HT-29 (cell line): Measurements from ENCODE around the gene PIK3AP1. TPM values are rescaled to one million over a fixed set of nuclear protein-coding genes. Genes with fewer than 3 reads are reported as not detected.

ENCODE experiments used
- DNase-seq: peaks from one replicate; pipeline ENCODE4 v3.0.0-alpha.2; 2015; ENCODE audit warnings: low spot score
- total RNA-seq: library from RNA; depleted of rRNA; stranded (reverse); fragments of >200 nt; shearing (Covaris generic); gene quantifications from 2 replicates; pipeline ENCODE4 v1.2.3, GENCODE V29; 2014

The PIK3AP1 gene
- total RNA-seq, 1 experiment from 2014 or later = 12.8 TPM

DNA sequence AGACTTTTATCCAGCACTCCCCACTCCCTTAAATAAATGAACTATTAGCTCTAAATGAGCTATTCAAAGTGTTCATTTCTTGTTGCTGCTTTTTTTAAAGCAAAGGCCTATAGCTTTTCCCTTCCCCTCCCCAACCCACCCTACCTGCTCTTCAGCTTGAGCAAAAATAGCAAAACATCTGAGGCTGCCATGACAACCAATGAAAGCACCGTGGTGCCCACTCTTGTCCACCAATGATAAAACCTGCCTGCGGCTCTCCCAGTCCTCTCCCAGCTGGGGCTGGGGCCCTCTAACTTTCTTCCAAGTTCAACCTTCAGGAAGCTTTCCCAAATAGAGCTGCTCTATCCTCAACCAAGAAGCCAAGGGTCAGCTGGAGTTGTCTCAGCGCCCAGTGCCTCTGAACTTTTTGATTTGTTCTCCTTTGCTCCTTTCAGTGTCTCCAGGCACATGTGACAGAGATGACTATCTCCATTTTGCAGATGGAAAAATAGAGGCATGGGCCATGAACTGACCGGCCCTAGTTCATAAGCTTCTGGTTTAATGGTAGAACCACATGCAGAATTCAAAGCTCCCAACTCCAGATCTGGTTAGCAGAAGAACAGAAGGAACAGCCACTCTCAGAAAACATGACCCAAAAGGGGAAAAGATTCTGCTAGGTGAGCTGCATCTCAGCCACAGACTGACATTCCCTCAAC lies 47.7 kb downstream of the PIK3AP1 start:
- DNase-seq = no peak

- DNase-seq = no peak
Observed at GRCh38 chr10:96671211-96671890, 49.0 kb downstream of the PIK3AP1 start.

DNA sequence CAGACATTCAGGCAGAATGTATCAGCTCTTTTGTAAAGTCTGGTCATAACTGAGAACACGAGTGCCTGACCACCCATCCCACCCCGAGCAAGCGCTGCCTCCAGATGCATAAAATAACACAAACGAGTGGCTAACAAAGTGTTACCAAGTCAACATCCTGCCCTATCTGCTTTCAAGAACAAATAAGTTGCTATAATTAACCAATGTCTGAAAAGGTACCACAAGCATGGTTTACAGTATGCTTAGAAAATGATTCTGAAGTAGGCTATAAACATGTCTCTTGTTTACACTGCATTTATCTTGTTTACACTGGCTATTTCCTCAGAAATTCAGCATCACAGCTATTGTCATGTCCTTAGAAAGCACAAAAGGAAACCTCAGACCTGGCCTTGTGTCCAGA lies 49.5 kb downstream of the PIK3AP1 start:
- no peak for DNase-seq

DNA sequence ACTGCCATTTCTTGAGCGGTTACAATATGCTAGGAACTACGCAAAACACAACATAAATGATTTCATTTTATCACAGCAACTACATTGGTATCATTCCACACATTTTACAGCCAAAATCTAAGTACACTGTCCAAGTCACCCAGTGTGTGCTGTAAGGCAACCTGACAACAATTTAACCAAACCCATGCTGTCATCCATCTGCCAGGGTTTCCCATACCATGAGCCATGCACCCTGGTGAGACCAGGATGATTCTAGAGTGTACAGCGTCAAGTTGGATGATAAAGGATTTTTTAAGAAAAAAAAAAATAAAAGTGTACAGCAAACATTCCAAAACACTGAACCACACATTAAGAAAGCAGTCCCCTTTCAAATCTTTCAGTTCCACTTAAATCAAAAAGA lies 52.9 kb downstream of the PIK3AP1 start:
- no peak for DNase-seq

DNA sequence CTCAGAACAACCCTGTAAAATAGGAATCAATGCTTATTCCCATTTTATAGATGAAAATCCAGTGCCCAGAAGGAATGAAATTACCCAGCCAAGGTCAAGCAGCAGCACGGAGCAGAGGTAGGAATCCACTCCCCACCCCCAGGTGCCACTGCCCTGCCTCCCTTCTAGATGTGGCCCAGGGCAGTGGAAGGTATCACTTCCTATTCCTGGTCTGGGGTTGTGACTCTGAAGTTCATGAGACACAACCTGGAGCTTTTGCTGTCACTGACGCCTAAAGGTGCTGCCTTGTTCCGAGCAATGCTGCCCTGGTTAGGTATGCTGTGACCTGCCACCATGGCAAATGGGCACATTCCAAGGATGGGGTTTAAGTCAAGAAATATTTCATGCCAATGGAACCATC lies 53.6 kb downstream of the PIK3AP1 start:
- no peak for DNase-seq

DNA sequence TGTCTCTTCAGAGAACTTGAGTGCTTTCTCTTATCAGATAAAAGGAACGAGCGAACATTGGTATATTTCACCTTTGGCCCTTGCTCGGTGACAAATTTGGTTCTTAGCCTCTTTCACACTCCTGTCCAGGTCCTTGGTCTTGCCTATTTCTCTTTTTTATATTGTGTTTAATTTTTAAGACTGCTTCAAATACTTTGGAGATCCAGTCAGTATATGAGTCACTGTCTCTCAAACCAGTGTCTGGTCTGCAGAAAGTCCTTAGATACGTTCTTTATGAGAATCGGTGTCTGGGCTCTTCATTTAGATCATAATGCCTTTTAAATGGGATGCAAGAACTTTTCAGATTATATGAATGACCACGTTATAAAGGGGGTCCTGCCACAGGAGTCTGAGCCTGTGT lies 55.0 kb downstream of the PIK3AP1 start:
- no peak for DNase-seq

GRCh38 chr10:96664563-96664962 lies 55.8 kb downstream of the PIK3AP1 start:
- no peak for DNase-seq

DNA sequence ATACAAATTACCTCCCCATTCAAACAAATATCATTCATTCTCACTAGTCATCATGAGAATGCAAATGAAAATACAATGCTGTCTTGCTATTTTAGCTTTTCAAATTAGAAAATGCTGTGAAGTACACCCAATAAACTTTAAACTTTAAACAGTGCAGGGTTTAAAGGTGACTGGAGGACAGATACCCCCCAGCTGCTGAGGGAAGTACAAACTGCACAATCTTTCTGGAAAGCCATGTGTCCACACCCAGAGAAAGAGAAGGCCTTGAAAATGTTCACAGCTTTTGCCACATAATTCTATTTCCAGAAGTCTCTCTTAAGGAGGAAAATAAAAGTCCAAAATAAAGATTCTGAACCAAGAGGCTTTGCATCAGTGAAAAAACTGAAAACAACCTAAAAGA lies 56.5 kb downstream of the PIK3AP1 start:
- no peak for DNase-seq

- DNase-seq = no peak
Observed at GRCh38 chr10:96661632-96662031, 58.7 kb downstream of the PIK3AP1 start.

DNA sequence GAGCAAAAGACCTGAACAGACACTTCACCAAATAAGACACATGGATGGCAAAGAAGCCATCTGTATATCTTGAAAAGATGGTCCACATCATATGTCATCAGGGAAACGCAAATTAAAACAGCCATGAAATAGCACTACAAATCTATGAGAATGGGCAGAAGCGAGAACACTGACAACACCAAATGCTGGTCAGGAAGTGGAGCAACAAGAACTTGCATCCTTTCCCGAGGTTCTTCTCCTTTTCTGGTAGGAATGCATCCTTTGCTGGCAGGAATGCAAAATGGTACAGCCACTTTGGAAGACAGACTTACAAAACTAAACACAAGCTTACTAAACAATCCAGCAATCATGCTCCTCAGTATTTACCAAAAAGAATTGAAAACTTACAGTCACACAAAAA lies 60.0 kb downstream of the PIK3AP1 start:
- DNase-seq = no peak

- no peak for DNase-seq
Observed at GRCh38 chr10:96658844-96659243, 61.5 kb downstream of the PIK3AP1 start.

DNA sequence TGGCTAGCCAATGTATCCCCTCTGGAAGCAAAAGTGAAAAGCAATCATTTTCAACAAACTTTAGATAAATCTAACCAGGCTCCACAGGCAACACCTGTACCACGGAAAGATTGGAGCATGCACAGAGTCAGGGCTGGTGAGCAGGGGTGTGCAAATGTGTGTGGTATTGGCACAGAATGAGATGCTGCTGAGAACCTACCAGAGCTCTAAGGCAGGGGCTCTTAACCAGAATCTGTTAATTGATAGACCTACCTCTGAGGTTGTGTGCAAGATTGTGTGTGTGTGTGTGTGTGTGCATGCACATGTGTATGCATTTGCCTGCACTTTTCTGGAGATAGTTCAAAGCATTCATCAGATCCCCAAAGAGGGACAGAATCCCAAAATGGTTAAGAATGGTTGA lies 62.9 kb downstream of the PIK3AP1 start:
- DNase-seq = no peak

DNA sequence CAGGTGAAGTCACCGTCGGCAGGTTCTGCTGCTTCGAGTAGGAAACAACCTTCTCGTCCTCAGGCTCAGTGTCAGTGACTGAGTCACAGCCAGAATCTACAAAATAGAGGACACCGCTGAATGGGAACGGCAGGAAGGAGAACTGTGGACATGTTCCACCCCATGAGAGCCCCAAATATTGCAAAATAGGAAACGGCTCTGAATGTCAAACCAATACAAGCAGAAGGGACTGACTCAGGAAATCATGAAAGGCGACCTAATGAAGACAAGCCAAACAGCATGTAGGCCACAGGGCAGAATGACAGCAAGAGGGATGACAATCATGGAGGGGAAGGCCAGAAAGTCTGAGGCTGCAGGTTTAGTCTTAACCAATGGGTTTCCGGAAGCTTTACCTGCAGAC lies 63.5 kb downstream of the PIK3AP1 start:
- no peak for DNase-seq

GRCh38 chr10:96656198-96656577 lies 64.1 kb downstream of the PIK3AP1 start:
- DNase-seq = no peak

- no peak for DNase-seq
Observed at GRCh38 chr10:96655461-96656197, 64.7 kb downstream of the PIK3AP1 start.

DNA sequence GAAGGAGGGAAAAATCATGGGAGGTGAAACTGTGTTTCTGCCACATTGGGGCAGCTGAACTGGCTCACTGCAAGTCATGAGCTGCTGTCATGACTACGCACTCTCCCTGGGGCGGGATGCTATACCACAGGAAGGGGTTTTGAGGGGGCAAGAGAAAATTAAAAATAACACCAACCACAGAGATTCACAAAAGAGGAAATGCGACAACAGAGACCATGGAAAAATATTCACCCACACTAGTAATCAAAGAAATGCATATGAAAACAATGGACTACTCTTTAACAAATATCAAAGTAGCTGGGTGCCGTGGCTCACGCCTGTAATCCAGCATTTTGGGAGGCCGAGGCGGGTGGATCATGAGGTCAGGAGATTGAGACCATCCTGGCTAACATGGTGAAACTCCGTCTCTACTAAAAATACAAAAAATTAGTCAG lies 68.3 kb downstream of the PIK3AP1 start:
- no peak for DNase-seq

- DNase-seq = no peak
Observed at GRCh38 chr10:96650958-96651357, 69.4 kb downstream of the PIK3AP1 start.

DNA sequence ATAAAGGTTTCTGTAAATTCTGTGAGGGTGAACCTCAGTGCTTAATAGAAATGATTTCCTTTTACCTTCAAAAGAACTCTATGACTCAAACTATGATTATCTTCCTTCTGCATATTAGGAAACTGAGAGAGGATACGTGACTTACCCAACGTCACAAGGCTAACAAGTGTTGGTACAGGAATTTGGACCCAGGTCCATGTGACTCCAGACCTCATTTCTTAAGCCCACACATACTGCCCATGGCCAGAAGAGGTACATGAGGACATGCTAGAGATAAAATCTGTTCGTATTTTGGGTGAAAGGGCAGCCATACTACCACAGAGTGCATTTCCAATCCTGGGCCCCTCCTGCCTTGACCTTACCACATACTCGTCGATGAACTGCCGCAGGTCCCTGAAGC lies 72.0 kb downstream of the PIK3AP1 start:
- no peak for DNase-seq

- DNase-seq = no peak
Observed at GRCh38 chr10:96647466-96647865, 72.8 kb downstream of the PIK3AP1 start.

GRCh38 chr10:96646751-96647166 lies 73.6 kb downstream of the PIK3AP1 start:
- no peak for DNase-seq

GRCh38 chr10:96646301-96646700 lies 74.0 kb downstream of the PIK3AP1 start:
- no peak for DNase-seq

DNA sequence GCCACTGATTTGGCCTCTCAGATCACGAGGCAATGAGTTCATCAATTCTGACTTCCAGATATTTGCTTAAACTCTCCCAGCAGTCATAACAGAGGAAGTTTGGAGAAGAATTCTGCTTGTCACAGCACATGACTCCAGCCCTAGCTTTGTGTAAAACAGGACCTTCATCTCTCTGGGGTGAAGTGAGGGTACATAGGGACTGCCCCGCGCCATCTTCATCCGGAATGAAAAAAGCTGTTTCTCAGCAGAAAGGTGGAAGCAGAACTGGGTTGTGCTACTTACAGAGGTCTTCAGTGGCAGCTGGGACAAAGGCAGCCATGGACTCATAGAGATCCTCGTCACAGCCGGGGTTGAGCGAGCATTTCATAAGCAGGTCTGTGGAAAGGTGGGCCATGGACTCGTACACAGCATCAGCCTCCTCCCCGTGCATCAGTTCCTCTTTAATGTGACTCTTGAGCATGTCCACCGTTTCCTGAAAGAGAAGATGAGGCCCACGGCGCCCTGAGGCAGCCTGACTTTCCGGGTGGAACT lies 75.1 kb downstream of the PIK3AP1 start:
- no peak for DNase-seq

- DNase-seq = no peak
Observed at GRCh38 chr10:96643920-96644319, 76.4 kb downstream of the PIK3AP1 start.
